T1000 (cell line): ENCODE results near the gene PPEF1.
"Not testable (repeated sequence)": the region's sequence is repeated elsewhere in the genome, so short reads cannot be mapped to it uniquely, and the experiment has no call there.

ENCODE experiments used
- DNase-seq: peaks from one replicate; lab custom pipeline; 2025; ENCODE audit warnings: mixed read lengths; lab: John Stamatoyannopoulos, UW

PPEF1 gene

GRCh38 chrX:18793601-18794089, 86.2 kb downstream of the PPEF1 start:
- DNase-seq, result peak; percentile 4

GRCh38 chrX:18797141-18797540, 89.7 kb downstream of the PPEF1 start:
- DNase-seq, result no peak

GRCh38 chrX:18799911-18800310, 92.5 kb downstream of the PPEF1 start:
- DNase-seq, result no peak

GRCh38 chrX:18809641-18810040, 102.2 kb downstream of the PPEF1 start:
- no peak for DNase-seq

- DNase-seq, result no peak
Measured at GRCh38 chrX:18810416-18810815, 103.0 kb downstream of the PPEF1 start.

- DNase-seq, result no peak
Measured at GRCh38 chrX:18825375-18825774, 117.9 kb downstream of the PPEF1 start.

GRCh38 chrX:18828832-18829404, 121.5 kb downstream of the PPEF1 start:
- DNase-seq, result no peak

- no peak for DNase-seq
Measured at GRCh38 chrX:18833071-18833731, 125.8 kb downstream of the PPEF1 start.

GRCh38 chrX:18847901-18848300, 140.5 kb downstream of the PPEF1 start:
- not testable (repeated sequence) for DNase-seq

GRCh38 chrX:18855919-18856644, 148.6 kb downstream of the PPEF1 start:
- DNase-seq, result no peak

- no peak for DNase-seq
Measured at GRCh38 chrX:18856645-18856997, 149.2 kb downstream of the PPEF1 start.

- DNase-seq, result no peak
Measured at GRCh38 chrX:18861511-18861910, 154.1 kb downstream of the PPEF1 start.

GRCh38 chrX:18864390-18864920, 157.0 kb downstream of the PPEF1 start:
- DNase-seq, result no peak

- no peak for DNase-seq
Measured at GRCh38 chrX:18871161-18871890, 163.9 kb downstream of the PPEF1 start.

- no peak for DNase-seq
Measured at GRCh38 chrX:18871970-18872369, 164.5 kb downstream of the PPEF1 start.

- DNase-seq, result no peak
Measured at GRCh38 chrX:18872621-18873020, 165.2 kb downstream of the PPEF1 start.

- DNase-seq, result no peak
Measured at GRCh38 chrX:18873189-18873791, 165.8 kb downstream of the PPEF1 start.

GRCh38 chrX:18873836-18874235, 166.4 kb downstream of the PPEF1 start:
- no peak for DNase-seq

- no peak for DNase-seq
Measured at GRCh38 chrX:18874560-18875255, 167.3 kb downstream of the PPEF1 start.

- DNase-seq, result no peak
Measured at GRCh38 chrX:18875256-18875878, 167.9 kb downstream of the PPEF1 start.

GRCh38 chrX:18877469-18877868, 170.0 kb downstream of the PPEF1 start:
- no peak for DNase-seq
